Measurements from ENCODE around the gene ZNF462. TPM values are rescaled to one million over a fixed set of nuclear protein-coding genes. Genes with fewer than 3 reads are reported as not detected.

ZNF462 gene
- total and polyA plus RNA-seq, 2 of the 4 experiments (the other 2 are of a cell fraction), result 6.1 to 18.8 TPM

GRCh38 chr9:106982636-106983035 lies 119.7 kb downstream of the ZNF462 start:
- Histone ChIP-seq H4K8ac (ENCODE audit: low read depth in 2 of 2, low read length in 2 of 2) (no peak overlapping the region), H2BK20ac (ENCODE audit: low read depth, low read length) (no peak overlapping the region), H3K9me3 (ENCODE audit: control insufficient read depth, insufficient read depth, low read length) (no peaks in the 10 kb centered on the region), H3K56ac (ENCODE audit: extremely low read depth, insufficient read depth, low read length) (no peak overlapping the region), H2BK5ac (ENCODE audit: low read depth, low read length, poor library complexity, severe bottlenecking) (no peak overlapping the region), H3K4me2 (ENCODE audit: low read depth, low read length) (no peak overlapping the region), H3K9ac (ENCODE audit: low read depth, low read length) (no peak overlapping the region), H3K27ac (ENCODE audit: insufficient read depth, low read length) (no peak overlapping the region), H3K4me3 (ENCODE audit: insufficient read depth, low read depth, low read length) (no peak overlapping the region), H3K23ac (ENCODE audit: low read depth, low read length) (no peak overlapping the region), H3K79me1 (ENCODE audit: low read depth in 1 of 2, low read length in 2 of 2) (no peaks in the 10 kb centered on the region), H4K91ac (ENCODE audit: insufficient read depth, low read depth, low read length) (no peak overlapping the region), H4K5ac (ENCODE audit: low read depth, low read length) (no peak overlapping the region), H3K9me1 (ENCODE audit: insufficient read depth, low read length) (no peaks in the 10 kb centered on the region), H3K4ac (ENCODE audit: low read depth, low read length) (no peak overlapping the region), H3K18ac (ENCODE audit: low read depth, low read length) (no peak overlapping the region), H2BK15ac (ENCODE audit: low read depth, low read length) (no peak overlapping the region), H3K14ac (replicated peaks; ENCODE audit: low read depth, low read length) (no peak overlapping the region), H4K20me1 (ENCODE audit: insufficient read depth, low read length) (no peaks in the 10 kb centered on the region), H2BK120ac (ENCODE audit: low read depth, low read length) (no peak overlapping the region), H3K4me1 (ENCODE audit: control insufficient read depth, insufficient read depth, low read length) (no peaks in the 10 kb centered on the region), H2AFZ (replicated peaks; ENCODE audit: low read length, poor library complexity) (no peak overlapping the region), H2AK9ac (replicated peaks; ENCODE audit: low read depth, low read length, poor library complexity) (no peak overlapping the region), H3K36me3 (ENCODE audit: control insufficient read depth, insufficient read depth, low read length) (peaks cover 24% of the 10 kb centered on the region), H2AK5ac (ENCODE audit: low read depth, low read length) (no peak overlapping the region), H3K27me3 (ENCODE audit: control insufficient read depth, insufficient read depth, low read length) (no peaks in the 10 kb centered on the region)
- DNase-seq (no peak), ATAC-seq (ENCODE audit: low read depth) (no peak)
- intact Hi-C loops (cut with micrococcal nuclease), result no loop called here
- CTCF ChIA-PET, result no interaction called here
- dilution Hi-C loops (cut with HindIII; ENCODE audit: low sequenced_read_pairs, unreplicated experiment), result no loop called here
- POLR2A ChIA-PET (ENCODE audit: unreplicated experiment), result no interaction called here
- in situ Hi-C loops (cut with MboI; ENCODE audit: low sequenced_read_pairs), result no loop called here
- BruUV-seq (replicated peaks), result no TSS peak
- TF ChIP-seq BHLHE40 (IDR thresholded peaks at IDR 0.05; ENCODE audit: low read depth, low read length), result no peak
- no peak for TF ChIP-seq CEBPB (IDR thresholded peaks at IDR 0.05; ENCODE audit: low read depth, low read length)
- no peak for TF ChIP-seq RFX5 (IDR thresholded peaks at IDR 0.05; ENCODE audit: low read depth, low read length)
- TF ChIP-seq FOS (IDR thresholded peaks at IDR 0.05; ENCODE audit: low read depth, low read length), result no peak
- TF ChIP-seq ELK1 (IDR thresholded peaks at IDR 0.05; ENCODE audit: borderline replicate concordance, low read depth, low read length), result no peak
- no peak for TF ChIP-seq CHD1 (IDR thresholded peaks at IDR 0.05; ENCODE audit: low read depth, low read length)
- no peak for TF ChIP-seq USF2 (IDR thresholded peaks at IDR 0.05; ENCODE audit: low read depth, low read length)
- no peak for TF ChIP-seq MAZ (IDR thresholded peaks at IDR 0.05; ENCODE audit: borderline replicate concordance, low read depth, low read length)
- no peak for TF ChIP-seq SMC3 (IDR thresholded peaks at IDR 0.05; ENCODE audit: low read depth, low read length)
- no peak for TF ChIP-seq RCOR1 (IDR thresholded peaks at IDR 0.05; ENCODE audit: insufficient replicate concordance, low read length)
- WGBS, 2 experiments (ENCODE audit: extremely low coverage in 2 of 2, insufficient read length in 1 of 2), result no CpG with 5 or more reads among the region's 9 CpGs
